GM12875 (cell line): Measurements from ENCODE around the gene IL23A.

ENCODE experiments used
- H3K4me3 ChIP-seq: one replicate; pipeline ENCODE4 v1.5.1; 2011; ENCODE audit warnings: low read depth, low read length, control low read depth
- CTCF ChIP-seq: IDR thresholded peaks from 2 replicates; pipeline ENCODE4 v1.5.1; 2011; ENCODE audit warnings: low read depth, mild to moderate bottlenecking, control low read depth, inconsistent platforms, low read length, moderate library complexity, borderline replicate concordance; ENCODE audit not compliant: insufficient read depth

Gene IL23A

GRCh38 chr12:56366948-56367347, 28.3 kb downstream of the IL23A start:
- no peak for TF ChIP-seq CTCF
- no peak overlapping the region for H3K4me3 ChIP-seq

- TF ChIP-seq CTCF: no peak
- no peak overlapping the region for H3K4me3 ChIP-seq
Observed at GRCh38 chr12:56373515-56373914, 34.8 kb downstream of the IL23A start.

DNA sequence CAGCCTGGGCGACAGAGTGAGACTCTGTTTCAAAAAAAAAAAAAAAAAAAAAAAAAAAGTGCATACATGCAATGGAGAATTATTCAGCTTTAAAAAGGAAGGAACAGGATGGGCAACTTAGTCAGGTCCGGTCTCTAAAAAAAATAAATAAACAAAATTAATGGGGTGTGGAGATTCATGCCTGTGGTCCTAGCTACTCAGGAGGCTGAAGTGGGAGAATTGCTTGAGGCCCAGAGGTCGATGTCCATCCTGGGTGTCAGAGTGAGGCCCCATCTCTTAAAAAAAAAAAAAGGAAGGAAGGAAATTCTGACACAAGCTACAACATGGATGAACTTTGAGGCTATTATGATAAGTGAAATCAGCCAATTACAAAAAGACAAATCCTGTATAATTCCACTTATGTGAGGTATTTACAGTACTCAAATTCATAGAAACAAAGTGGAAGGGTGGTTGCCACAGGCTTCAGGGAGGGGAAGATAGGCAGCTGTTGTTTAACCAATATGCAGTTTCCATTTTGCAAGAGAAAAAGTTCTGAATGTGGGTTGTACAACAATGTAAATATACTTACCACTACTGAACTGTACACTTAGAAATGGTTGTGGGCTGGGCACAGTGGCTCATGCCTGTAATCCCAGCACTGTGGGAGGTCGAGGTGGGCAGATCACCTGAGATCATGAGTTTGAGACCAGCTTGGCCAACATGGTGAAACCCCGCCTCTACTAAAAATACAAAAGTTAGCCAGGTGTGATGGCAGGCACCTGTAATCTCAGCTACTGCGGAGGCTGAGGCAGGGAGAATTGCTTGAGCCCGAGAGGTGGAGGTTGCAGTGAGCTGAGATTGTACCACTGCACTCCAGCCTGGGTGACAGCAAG, 36.3 kb downstream of the IL23A start:
- TF ChIP-seq CTCF: no peak
- no peak overlapping the region for H3K4me3 ChIP-seq

GRCh38 chr12:56375598-56376434, 37.1 kb downstream of the IL23A start:
- no peak overlapping the region for H3K4me3 ChIP-seq
- no peak for TF ChIP-seq CTCF

- TF ChIP-seq CTCF: peak; percentile 12; the same call in 1 of the 2 replicates
- no peak overlapping the region for H3K4me3 ChIP-seq
Observed at GRCh38 chr12:56377310-56377988, 38.8 kb downstream of the IL23A start.

DNA sequence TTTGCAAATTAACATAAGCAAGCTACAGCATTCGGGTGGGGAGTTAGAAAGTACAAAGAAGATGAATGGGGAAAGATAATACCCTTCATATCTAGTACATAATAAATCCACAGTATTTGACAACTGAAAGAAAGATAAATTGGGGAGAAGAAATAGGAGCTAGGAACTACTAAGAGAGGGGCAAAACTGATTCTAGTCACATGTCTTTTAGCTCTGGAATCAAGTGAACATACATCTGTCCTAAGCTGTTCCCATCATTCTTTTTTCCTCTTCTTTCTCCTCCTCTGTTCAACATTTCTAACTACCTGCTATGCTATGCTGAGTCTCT, 39.3 kb downstream of the IL23A start:
- no peak overlapping the region for H3K4me3 ChIP-seq
- no peak for TF ChIP-seq CTCF
